NB4 (cell line): ENCODE data around the gene TNXB.
"Not testable (repeated sequence)": the region's sequence is repeated elsewhere in the genome, so short reads cannot be mapped to it uniquely, and the experiment has no call there.

Source experiments
- MYC ChIP-seq: IDR thresholded peaks from 2 replicates; pipeline ENCODE4 v1.6.1; 2011; ENCODE audit warnings: low read depth, low read length
- POLR2A ChIP-seq: IDR thresholded peaks from 2 replicates; pipeline ENCODE4 v1.6.1; 2011; ENCODE audit warnings: mild to moderate bottlenecking; ENCODE audit not compliant: insufficient read length; ENCODE audit errors: extremely low read depth
- TF ChIP-seq, protein P1 (sequence below): IDR thresholded peaks from one replicate; pipeline ENCODE4 v1.5.1; 2012; ENCODE audit warnings: low read depth, low read length
- TF ChIP-seq, protein P2 (sequence below): IDR thresholded peaks from 2 replicates; pipeline ENCODE4 v1.6.1; 2011; ENCODE audit warnings: low read depth, low read length

DNA sequence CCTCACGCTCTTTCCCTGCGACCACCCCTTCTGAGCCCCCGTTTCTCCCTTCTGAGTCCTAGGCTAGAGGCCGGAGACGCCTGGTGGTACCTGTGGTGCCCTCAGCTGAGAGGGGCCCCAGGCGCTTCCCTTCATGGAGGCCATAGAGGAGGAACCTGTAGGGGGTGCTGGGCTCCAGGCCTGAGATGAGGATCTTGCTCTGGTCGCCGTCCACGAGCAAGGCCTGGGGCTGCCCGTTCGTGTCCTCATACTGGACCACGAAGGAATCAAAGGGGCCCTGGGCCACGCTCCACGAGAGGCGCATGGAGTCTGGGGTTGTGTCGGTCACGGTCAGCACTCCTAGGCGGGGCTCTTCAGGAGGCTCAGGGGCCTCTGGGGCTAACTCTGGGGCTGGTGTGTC lies 64.2 kb downstream of the TNXB start:
- TF ChIP-seq, protein P1, sequence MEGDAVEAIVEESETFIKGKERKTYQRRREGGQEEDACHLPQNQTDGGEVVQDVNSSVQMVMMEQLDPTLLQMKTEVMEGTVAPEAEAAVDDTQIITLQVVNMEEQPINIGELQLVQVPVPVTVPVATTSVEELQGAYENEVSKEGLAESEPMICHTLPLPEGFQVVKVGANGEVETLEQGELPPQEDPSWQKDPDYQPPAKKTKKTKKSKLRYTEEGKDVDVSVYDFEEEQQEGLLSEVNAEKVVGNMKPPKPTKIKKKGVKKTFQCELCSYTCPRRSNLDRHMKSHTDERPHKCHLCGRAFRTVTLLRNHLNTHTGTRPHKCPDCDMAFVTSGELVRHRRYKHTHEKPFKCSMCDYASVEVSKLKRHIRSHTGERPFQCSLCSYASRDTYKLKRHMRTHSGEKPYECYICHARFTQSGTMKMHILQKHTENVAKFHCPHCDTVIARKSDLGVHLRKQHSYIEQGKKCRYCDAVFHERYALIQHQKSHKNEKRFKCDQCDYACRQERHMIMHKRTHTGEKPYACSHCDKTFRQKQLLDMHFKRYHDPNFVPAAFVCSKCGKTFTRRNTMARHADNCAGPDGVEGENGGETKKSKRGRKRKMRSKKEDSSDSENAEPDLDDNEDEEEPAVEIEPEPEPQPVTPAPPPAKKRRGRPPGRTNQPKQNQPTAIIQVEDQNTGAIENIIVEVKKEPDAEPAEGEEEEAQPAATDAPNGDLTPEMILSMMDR: not testable (repeated sequence)
- TF ChIP-seq POLR2A, MYC: not testable (repeated sequence)
- TF ChIP-seq, protein P2, sequence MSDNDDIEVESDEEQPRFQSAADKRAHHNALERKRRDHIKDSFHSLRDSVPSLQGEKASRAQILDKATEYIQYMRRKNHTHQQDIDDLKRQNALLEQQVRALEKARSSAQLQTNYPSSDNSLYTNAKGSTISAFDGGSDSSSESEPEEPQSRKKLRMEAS: not testable (repeated sequence)
